GM11168 (cell line): Measurements from ENCODE around the gene PPP2R5D.
"Not testable (repeated sequence)": the region's sequence is repeated elsewhere in the genome, so short reads cannot be mapped to it uniquely, and the experiment has no call there.

Source experiments
- in situ Hi-C: fragments of 300-500 bp; cut with MboI; formaldehyde crosslinking; loops from one replicate; pipeline ENCODE4 v1.12.0; 2022; ENCODE audit warnings: low sequenced_read_pairs; ENCODE audit not compliant: unreplicated experiment

PPP2R5D gene

DNA sequence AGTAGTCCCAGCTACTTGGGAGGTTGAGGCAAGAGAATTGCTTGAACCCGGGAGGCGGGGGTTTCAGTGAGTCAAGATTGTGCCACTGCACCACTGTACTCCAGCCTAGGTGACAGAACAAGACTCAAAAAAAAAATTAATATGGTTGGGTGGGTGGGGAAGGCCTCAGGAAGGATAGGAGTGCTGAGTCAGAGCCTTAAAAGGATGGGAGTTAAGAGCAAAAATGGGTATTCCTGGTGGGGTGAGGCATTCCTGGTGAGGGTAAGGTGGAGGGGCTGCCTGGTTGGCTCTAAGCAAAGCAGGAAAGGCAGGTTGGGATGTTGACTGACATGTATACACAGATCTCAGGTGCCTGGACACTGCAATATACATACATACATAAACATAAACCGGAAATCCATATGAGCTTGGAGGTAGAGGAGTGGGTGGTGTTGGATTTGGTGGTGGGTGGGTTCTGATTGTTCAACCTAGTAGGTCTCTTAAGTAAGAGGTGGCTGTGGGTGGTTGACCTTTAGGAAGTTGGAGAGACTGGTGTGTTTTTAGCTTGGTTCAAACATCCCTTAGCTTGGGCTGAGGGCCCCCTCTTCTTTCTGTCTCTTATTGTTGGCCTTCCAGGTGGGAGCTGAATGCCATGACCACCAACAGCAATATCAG lies 35.8 kb downstream of the PPP2R5D start:
- in situ Hi-C loops, result no loop called here

DNA sequence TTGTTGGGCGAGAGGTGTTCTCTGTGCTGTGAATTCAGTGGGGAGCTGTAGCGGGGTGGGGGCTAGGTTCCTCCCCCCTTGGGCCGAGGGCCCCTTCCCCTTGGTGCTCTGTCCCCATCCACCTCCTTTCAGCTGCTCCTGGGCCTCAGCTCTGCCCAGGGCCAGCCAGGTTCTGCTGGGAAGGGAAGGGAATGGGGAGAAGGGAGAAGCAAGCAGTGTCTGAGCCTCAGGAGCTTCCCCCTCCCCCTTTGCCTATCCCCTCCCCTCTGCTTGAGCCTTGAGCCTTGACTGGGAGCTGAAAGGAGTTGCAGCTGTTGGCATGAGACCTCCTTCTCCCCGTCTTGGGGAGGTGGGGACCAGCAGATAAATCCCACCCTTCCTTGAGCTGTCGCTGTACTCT lies 36.5 kb downstream of the PPP2R5D start:
- in situ Hi-C loops, result no loop called here

DNA sequence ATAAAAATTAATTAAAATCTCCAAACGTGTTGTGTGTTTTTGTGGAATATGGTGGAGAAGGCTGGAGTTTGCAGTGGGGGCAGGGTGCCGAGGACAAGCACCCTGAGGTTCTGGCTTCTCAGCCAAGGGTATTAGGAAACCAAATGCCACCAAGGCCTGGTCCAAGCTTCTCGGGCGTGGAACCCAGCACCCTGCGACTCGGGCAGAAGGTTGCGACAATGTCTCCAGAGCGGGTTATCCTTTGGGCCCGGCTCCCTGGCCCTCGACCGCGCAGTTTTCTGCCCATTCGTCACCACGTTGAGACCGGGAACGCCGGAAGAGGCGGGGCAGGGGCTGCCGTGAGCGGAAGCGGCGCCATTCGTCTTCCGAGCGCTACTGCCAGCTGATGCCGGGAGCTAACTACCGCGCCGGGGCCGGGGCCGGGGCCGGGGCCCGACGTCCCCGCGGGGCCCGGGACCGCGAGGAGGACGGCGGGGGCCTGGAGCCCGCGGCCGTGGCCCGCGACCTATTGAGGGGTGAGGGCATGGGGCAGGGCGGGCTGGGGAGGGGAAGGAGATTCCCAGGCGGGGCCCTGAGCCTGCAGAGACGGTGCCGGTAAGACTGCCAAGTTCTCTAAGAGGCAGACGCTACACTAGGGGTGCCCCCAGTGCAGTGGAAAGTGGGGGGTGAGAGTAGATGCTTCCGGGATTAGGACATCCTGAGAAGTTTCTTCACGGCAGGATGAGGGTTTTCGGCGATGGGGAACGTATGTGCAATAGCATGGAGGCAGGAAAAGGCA lies 37.1 kb downstream of the PPP2R5D start, which contains the start of gene RRP36:
Gene RRP36, plus strand, starts transcription at position 354 of the 778 bp plus-strand sequence. Its CDS starts 32 bp downstream, at position 386.
- in situ Hi-C loops, result no loop called here

DNA sequence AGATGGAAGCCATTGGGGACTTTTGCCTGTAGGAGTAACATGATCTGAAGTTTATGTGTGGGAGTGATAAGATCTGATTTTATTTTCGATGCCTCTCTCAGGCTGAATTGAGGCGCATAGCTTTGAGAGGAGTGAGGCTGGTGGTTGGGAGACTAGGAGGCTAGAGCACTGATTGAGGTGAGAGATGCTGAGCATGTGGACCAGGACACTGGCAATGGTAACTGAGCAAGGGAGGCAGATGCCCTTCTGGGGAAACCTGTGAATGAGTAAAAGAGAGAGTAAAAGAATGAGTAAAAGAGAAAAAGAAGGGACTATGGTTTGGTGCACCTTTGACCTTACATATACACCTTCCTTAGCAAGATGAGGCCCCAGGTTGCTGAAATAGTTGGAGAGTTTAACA lies 40.1 kb downstream of the PPP2R5D start:
- in situ Hi-C loops, result no loop called here

DNA sequence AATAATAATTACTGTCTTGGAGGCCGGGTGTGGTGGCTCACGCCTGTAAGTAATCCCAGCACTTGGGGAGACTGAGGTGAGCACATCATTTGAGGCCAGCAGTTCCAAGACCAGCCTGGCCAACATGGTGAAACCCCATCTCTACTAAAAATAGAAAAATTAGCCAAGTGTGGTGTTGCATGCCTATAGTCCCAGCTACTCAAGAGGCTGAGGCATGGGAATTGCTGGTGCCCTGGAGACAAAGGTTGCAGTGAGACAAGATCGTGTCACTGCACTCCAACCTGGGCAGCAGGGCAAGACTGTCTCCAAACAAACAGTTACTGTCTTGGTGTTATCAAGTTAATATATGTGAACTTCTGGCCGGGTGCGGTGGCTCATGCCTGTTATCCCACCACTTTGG lies 42.0 kb downstream of the PPP2R5D start:
- in situ Hi-C loops, result no loop called here

DNA sequence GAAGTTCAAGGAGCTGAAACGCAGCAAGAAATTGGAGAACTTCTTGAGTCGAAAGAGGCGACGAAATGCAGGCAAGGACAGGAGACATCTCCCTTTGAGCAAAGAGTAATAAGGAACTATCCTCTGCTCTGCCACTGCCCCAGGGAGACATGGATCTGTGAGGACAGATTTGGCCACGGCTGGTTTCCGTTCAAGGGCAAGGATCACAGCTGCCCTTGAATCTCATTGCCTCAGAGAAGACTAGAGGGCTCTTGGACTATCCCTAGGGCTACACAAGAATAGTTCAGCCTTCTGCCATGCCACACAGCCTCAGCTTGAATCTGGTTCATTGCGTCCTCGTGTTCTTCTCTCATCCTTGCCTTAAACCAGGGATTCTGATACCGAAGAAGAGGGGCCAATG lies 44.8 kb downstream of the PPP2R5D start:
- in situ Hi-C loops, result no loop called here

GRCh38 chr6:43032326-43032725 lies 48.0 kb downstream of the PPP2R5D start:
- in situ Hi-C loops, result no loop called here

DNA sequence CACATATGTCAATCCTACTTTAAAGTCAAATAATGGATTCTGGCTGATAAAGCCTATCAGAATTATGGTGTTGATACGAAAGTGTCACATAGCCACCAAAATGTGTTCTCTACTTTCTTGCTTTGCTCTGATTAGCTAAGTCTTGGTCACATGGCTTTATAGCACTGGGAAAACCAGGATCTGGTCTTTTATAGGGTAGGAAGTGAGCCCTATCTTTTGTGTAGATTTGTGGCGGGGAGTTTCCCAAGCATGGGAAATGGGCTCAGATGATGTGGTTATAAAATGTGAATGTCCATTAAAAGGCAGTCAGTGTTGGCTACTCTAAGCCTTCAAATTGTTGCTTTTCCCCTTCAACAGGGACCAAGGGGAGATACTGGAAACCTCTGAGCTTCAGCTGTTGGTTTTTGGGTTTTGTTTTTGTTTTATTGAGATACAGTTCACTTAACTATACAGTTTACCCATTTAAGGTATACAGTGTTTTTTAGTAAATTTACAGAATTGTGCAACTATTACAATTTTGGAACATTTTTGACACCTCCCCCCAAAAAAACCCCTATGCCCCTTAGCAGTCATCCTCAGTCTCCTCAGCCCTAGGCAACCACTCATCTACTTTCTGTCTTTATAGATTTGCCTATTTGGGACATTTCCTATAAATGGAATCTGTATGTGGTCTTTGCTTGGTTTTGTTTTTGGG lies 49.3 kb downstream of the PPP2R5D start:
- in situ Hi-C loops, result no loop called here

GRCh38 chr6:43034190-43034525 lies 49.8 kb downstream of the PPP2R5D start:
- in situ Hi-C loops, result no loop called here

GRCh38 chr6:43035495-43036194 lies 51.3 kb downstream of the PPP2R5D start:
- in situ Hi-C loops, result no loop called here

DNA sequence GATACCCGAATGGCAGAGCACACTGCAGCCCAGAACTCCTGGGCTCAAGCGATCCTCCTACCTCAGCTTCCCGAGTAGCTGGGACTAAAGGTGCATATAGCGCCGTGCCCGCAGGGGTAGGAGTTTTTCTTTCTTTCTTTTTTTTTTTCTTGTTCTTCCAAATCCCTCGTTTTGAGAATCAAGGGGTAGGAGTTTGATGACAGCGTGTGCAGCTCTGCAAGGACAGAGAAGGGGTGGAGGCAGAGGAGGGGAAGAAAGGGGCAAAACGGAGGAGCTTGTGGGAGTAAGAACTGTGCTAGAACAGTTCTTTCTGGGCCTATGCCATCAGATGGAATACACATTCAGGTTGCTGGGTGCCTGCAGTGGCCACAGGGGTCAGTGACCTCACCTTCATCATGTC lies 52.3 kb downstream of the PPP2R5D start:
- in situ Hi-C loops, result no loop called here

DNA sequence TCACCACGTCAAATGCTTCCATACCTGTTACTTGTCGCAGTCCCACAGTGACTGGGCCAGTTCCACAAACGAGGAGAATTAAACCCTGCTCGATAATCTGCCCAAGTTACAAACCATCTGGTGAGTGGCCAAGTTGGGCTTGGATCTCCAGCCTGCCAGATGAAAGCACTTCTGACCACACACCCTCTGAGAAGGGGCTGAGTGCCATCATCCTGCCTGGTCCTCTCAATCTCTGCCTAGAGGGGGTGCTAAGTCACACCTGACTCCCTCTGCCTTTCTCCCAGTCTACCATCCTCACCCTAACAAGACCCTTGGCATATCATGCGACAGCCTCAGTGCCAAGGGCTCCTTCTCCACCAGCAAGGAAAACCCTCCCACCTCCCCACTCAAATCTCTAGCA lies 52.8 kb downstream of the PPP2R5D start:
- in situ Hi-C loops, result no loop called here

- in situ Hi-C loops, result no loop called here
Measured at GRCh38 chr6:43037706-43038105, 53.3 kb downstream of the PPP2R5D start.

- in situ Hi-C loops, result no loop called here
Measured at GRCh38 chr6:43038727-43039126, 54.4 kb downstream of the PPP2R5D start.

GRCh38 chr6:43040542-43041257 lies 56.3 kb downstream of the PPP2R5D start:
- in situ Hi-C loops, result no loop called here

DNA sequence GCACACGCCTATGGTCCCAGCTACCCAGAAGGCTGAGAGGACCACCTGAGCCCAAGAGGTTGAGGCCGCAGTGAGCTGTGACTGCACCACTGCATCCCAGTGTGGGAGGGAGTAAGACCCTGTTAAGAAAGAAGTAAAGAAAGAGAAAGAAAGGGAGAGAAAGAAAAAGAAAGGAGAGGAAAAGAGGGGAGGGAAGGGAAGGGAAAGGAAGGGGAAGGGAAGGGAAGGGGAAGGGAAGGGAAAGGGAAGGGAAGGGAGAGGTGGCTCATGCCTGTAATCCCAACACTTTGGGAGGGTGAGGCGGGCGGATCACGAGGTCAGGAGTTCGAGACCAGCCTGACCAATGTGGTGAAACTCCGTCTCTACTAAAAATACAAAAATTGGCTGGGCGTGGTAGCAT lies 57.1 kb downstream of the PPP2R5D start:
- in situ Hi-C loops, result not testable (repeated sequence)

GRCh38 chr6:43043310-43043709 lies 58.9 kb downstream of the PPP2R5D start:
- in situ Hi-C loops, result no loop called here

GRCh38 chr6:43045371-43045930 lies 61.1 kb downstream of the PPP2R5D start:
- in situ Hi-C loops, result no loop called here

- in situ Hi-C loops, result no loop called here
Measured at GRCh38 chr6:43047998-43048397, 63.6 kb downstream of the PPP2R5D start.

- in situ Hi-C loops, result no loop called here
Measured at GRCh38 chr6:43050981-43051380, 66.6 kb downstream of the PPP2R5D start.
